ENCODE data around the gene NDUFC2.

NDUFC2 gene

GRCh38 chr11:78100676-78101472, 21.2 kb upstream of the NDUFC2 start:
- no peak for TF ChIP-seq CTCF (IDR thresholded peaks at IDR 0.05)

DNA sequence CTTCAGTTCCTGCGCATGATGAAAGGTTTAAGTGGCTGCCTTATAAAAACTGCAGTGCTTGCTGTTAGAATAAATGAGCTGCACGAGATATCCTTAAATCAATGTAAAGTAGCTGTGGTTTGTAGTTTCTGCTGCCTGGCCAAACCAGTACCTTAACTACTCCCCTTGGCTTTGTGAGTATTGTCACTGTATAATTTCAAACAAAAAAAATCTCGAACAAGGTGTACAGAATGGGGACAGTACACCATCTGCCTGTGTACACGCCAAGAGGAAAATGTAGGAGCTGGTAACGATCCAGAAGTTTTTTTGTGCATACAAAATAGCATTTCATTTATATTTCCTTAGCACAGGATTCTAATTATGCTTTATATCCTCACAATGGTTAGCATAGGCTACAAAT, 20.6 kb upstream of the NDUFC2 start:
- no peak for TF ChIP-seq CTCF (IDR thresholded peaks at IDR 0.05)

DNA sequence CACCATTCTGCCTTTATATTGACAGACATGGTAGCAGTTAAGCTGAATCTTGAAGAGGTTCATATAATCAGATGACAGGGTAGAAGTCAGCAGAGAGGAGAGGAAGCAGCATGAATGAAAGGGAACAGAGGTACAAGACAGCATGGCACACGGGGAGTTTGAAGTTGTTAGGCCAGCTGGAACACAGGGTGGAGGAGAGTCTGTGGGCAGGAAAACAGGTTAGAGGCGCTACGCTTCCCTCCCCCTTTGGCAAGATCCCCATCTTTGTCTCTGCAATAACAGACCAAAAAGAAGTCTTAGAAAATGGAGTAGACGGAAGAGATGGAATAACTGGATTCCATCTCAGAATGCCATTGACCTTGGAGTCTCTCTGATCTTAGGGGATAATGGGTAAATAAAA, 20.0 kb upstream of the NDUFC2 start:
- TF ChIP-seq CTCF (IDR thresholded peaks at IDR 0.05): no peak

DNA sequence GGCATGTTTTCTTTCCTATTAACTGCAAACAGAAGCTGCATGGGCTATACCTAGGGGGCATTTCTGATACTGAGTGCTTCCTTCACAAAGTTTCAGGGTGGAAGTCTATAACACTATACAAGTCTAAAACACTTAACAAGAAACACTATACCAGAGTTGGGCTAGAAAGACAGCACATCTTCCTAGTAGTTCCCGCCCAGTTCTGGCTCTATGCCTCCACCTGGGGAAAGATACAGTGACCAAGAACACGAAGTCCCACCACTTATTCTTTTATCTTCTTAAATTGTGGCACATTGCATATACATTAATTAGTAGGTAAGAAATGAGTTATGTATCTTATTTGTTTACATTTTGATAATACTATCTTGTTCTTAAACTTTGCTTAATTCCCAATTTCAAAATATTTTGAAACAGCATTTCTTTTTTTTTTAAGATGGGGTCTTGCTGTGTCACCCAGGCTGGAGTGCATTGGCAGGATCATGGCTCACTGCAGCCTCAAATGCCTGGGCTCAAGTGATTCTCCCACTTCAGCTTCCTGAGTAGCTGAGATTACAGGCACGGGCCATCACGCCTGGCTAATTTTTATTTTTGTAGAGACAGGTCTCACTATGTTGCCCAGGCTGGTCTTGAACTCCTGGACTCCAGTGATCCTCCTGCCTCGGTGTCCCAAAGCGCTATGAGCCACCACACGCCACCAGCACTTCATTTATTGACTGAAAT, 18.2 kb upstream of the NDUFC2 start:
- TF ChIP-seq CTCF (IDR thresholded peaks at IDR 0.05): no peak

- TF ChIP-seq CTCF (IDR thresholded peaks at IDR 0.05): no peak
Measured at GRCh38 chr11:78094250-78094649, 14.6 kb upstream of the NDUFC2 start.

DNA sequence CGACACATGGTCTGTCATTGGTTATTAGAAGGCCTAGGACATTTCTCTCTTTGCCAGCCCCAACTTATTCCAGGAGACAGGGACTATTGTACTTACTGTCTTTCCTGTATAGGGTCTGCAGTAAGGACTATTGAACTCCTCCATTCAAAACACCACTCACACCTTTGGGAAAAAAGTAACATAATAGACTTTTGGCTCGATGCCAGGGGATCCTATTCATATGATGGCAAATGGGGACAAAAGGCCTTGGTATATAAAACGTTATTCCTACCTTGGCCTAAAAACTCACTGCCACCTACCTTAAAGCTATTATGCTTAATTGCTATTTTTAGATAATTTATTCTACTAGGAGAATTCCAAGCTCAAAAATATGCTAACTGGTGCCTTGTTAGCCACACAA, 6.3 kb upstream of the NDUFC2 start:
- TF ChIP-seq CTCF (IDR thresholded peaks at IDR 0.05): no peak

GRCh38 chr11:78083021-78083420, 3.4 kb upstream of the NDUFC2 start:
- no peak for TF ChIP-seq CTCF (IDR thresholded peaks at IDR 0.05)

All from LNCAP (cell line).